ELR (cell line): ENCODE data around the gene SERINC2.
A peak's percentile ranks its signal among the peaks of the same experiment; 100 is the strongest.
"Not testable (repeated sequence)": the region's sequence is repeated elsewhere in the genome, so short reads cannot be mapped to it uniquely, and the experiment has no call there.

Source experiments
- DNase-seq: peaks from one replicate; pipeline ENCODE4 v3.0.0-alpha.2; 2015; ENCODE audit warnings: low read depth

The SERINC2 gene

DNA sequence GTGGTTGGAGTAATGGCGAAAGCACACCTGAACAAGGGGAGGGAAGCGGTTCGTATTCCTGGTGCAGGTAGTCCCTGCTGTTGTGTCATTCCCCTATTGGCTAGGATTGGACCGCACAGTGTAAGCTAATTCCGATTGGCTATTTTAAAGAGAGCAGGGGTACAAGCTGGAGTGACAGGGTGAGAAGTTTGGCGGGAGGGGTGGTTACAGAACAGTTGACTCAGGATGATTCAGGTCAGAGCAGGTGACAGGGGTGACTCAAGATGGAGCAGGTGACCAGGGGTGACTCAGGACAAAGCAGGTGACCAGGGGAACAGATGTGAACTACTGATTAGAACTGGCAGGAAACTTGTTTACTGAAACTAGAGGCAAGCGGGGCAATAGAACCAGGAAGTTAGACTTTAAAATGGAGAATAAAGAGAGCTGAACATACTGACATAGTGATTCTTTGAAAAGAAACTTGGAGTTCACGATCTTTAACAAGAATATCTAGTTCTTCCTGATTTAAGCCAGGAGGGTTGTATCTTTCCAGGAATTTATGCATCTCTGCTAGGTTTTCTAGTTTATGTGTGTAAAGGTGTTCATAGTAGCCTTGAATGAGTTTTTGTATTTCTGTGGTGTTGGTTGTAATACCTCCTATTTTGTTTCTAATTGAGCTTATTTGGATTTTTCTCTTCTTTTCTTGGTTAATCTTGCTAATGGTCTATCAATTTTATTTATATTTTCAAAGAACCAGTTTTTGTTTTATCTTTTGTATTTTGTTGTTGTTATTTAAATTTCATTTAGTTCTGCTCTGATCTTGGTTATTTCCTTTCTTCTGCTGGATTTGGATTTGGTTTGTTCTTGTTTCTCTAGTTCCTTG is 58.7 kb downstream of the SERINC2 start:
- DNase-seq: peak; percentile 43

DNA sequence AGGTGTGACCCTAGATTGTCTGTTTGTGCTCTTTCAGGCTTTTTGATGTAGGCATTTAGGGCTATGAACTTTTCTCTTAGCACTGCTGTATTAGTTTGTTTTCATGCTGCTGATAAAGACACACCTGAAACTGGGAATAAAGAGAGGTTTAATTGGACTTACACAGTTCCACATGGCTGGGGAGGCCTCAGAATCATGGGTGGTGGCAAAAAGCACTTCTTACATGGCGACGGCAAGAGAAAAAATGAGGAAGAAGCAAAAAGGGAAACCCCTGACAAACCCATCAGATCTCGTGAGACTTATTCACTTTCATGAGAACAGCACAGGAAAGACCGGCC is 59.3 kb downstream of the SERINC2 start:
- DNase-seq: not testable (repeated sequence)

DNA sequence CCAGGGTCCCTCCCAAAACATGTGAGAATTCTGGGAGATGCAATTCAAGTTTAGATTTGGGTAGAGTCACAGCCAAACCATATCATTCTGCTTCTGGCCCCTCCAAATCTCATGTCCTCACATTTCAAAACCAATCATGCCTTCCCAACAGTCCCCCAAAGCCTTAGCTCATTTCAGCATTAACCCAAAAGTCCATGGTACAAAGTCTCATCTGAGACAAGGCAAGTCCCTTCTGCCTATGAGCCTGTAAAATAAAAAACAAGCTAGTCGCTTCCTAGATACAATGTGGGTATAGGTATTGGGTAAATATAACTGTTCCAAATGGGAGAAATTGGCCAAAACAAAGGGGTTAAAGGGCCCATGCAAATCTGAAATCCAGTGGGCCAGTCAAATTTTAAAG is 59.7 kb downstream of the SERINC2 start:
- not testable (repeated sequence) for DNase-seq

DNA sequence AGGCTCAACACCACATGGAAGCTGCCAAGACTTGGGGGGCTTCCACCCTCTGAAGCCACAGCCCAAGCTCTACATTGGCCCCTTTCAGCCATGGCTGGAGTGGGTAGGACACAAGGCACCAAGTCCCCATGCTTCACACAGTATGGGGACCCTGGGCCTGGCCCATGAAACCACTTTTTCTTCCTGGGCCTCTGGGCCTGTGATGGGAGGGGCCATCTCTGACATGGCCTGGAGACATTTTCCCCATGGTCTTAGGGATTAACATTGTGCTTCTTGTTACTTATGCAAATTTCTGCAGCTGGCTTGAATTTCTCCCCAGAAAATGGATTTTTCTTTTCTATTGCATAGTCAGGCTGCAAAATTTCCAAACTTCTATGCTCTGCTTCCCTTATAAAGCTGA is 60.5 kb downstream of the SERINC2 start:
- not testable (repeated sequence) for DNase-seq

DNA sequence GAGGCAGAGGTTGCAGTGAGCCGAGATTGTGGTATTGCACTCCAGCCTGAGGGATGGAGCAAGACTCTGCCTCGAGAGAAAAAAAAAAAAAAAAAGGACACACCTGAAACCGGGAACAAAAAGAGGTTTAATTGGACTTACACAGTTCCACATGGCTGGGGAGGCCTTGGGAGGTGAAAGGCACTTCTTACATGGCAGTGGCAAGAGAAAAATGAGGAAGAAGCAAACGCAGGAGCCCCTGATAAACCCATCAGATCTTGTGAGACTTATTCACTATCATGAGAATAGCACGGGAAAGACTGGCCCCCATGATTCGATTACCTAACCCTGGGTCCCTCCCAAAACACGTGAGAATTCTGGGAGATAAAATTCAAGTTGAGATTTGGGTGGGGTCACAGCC is 61.6 kb downstream of the SERINC2 start:
- not testable (repeated sequence) for DNase-seq

DNA sequence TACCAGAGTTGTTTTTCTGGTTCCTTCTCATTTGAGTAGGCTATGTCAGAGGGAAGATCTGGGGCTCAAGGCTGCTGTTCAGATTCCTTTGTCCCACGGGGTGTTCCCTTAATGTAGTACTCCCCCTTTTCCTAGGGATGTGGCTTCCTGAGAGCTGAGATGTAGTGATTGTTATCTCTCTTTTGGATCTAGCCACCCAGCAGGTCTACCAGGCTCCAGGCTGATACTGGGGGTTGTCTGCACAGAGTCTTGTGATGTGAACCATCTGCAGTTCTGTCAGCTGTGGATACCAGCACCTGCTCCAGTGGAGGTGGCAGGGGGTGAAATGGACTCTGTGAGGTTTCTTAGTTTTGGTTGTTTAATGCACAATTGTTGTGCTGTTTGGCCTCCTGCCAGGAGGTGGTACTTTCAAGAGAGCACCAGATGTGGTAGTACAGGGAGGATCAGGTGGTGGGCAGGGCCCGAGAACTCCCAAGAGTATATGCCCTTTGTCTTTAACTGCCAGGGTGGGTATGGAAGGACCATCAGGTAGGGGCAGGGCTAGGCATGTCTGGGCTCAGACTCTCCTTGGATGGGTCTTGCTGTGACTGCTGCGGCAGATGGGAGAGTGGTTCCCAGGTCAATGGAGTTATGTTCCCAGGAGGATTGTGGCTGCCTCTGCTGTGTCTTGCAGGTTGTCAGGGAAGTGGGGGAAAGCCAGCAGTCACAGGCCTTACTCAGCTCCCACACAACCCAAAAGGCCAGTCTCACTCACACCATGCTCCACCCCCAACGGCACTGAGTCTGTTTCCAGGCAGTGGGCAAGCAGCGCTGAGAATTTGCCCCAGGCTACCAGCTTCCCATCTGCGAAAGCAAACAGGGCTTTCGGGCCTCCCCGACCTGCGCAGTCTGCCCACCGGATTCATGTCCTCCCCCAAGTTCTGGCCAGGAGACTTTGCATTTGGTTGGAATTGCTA is 64.2 kb downstream of the SERINC2 start:
- DNase-seq: peak; percentile 88

DNA sequence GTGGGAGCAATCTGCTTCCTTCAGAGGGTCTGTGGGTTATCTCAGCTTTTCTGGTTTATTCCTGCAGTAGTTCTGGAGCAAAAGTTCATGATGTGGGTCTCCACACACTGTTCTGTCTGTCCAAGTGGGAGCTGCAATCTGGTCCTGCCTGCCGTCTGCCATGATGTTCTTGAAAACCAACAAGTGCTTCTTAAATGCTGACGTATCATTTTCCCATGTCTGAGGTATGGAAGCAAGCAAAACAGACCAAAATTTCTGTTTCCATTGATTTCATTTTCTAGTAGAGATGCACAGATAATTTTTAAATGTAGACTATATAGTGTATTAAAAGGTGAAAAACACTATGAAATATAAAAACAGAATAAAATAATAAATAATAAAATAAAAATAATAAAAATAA is 65.2 kb downstream of the SERINC2 start:
- DNase-seq: no peak

DNA sequence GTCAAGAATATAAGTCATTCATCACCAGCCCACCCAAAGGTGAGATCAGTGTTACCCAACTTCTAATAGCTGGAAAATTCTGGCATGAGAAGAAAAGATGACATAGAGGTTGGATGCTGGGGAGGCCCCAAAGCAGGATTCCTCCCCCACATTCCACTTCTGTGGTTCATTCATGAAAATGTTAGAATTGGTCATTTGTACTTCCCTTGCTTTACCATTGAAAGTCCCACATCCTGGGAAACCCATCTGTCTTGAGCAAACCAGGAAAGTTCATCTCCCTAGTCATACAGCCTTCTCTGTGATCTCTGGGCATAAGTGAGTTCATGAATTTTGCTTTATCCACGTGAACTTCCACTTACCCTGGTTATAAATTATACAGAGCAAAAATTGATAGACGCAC is 66.8 kb downstream of the SERINC2 start:
- DNase-seq: peak; percentile 84

DNA sequence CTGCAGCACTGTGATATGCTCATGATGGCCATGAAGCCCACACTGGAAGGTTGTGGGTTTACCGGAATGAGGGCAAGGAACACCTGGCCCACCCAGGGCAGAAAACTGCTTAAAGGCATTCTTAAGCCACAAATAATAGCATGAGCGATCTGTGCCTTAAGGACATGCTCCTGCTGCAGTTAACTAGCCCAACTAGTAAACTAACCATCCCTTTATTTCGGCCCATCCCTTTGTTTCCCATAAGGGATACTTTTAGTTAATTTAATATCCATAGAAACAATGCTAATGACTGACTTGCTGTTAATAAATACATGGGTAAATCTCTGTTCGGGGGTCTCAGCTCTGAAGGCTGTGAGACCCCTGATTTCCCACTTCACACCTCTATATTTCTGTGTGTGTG is 67.4 kb downstream of the SERINC2 start:
- DNase-seq: not testable (repeated sequence)

DNA sequence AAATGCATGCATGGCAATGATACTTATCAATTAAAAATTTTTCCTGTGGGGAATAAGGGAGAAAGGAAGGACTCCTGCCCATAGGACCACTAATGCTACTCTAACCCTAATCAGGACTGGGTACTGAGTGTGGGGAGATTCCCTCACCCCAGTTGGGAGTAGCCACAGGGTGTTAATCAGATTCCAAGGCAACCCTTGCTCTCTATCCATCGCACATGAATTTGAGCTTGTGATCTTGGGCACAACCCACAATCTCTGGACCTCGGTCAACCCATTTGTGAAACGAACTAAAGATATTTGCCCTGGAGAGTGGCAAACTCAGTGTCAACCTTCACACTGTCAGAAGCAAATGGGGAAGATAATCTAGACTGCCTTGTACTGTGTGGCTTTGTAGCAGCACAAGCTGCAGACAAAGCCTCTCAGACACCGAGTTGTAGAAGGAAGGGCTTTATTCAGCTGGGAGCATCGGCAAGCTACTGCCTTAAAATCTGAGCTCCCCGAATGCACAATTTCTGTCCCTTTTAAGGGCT is 69.5 kb downstream of the SERINC2 start:
- no peak for DNase-seq

DNA sequence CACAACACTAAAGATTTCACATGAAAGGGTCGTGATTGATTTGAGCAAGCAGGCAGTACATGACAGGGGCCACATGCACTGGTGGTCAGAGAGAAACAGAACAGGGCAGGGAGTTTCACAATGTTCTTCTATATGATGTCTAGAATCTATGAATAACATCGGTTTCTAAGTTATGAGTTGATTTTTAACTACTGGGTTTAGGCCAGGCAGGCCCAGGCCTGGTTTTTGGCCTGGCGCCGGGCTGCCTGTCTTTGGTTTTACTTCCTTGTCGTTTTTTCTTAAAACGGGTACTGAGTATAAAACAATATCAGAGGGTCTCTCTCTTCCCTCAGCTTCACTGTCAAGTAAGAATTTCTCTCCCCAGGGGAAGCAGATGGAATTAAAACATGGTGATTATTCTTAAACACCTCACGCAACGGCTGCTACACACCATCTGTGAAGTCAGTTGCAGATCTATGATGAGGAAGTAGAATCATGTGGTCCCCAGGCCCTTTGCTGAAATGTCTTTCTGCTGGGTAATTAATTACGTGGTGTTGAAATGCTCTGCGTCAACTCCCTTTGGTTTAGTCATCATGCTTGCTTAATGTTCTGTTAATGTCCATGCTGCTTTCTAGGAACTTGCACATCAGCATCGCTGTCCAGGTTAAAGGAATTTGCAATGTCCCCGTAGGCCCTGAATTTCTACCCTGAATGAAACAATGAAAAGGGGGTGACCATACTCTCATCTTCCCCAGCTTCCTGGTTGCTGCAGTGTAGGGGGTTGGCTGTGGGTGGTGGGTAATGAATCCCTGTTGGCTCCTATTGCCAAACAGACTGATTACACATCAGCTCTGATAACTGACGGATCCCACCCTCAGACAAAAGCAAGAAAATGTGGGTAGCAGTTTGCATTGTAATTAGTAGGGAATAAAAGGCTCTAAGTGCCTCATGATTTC is 70.3 kb downstream of the SERINC2 start:
- DNase-seq: peak; percentile 94
